Liver (tissue), 10 donors: Measurements from ENCODE around the gene LILRA5. TPM values are rescaled to one million over a fixed set of nuclear protein-coding genes. Genes with fewer than 3 reads are reported as not detected.

Experiments
- DNase-seq: peaks from one replicate; pipeline ENCODE4 v3.0.0-alpha.2; 2017; ENCODE audit warnings: low spot score
- H3K27ac ChIP-seq, 2 donors: one replicate each; pipeline ENCODE4 v1.7.0; 2013; ENCODE audit warnings: inconsistent platforms in 2 of 2, low read length in 2 of 2, control low read depth in 1 of 2, low read depth in 1 of 2, mild to moderate bottlenecking in 1 of 2
- H3K27me3 ChIP-seq, 4 donors: one replicate each; pipeline versions ENCODE4 v1.6.1 to v1.7.0; 2013; ENCODE audit warnings: low read length in 3 of 4, inconsistent platforms in 1 of 4, mild to moderate bottlenecking in 1 of 4, moderate library complexity in 1 of 4; ENCODE audit not compliant: control insufficient read depth in 4 of 4, insufficient read depth in 4 of 4
- H3K36me3 ChIP-seq, 4 donors: one replicate each; pipeline versions ENCODE4 v1.6.1 to v1.7.0; 2013; ENCODE audit warnings: low read length in 3 of 4, mild to moderate bottlenecking in 3 of 4, low read depth in 1 of 4, moderate library complexity in 1 of 4; ENCODE audit not compliant: control insufficient read depth in 4 of 4, insufficient read depth in 3 of 4
- H3K4me1 ChIP-seq, 4 donors: one replicate each; pipeline versions ENCODE4 v1.6.1 to v1.7.0; 2013; ENCODE audit warnings: low read length in 3 of 4, mild to moderate bottlenecking in 3 of 4, moderate library complexity in 1 of 4; ENCODE audit not compliant: control insufficient read depth in 4 of 4, insufficient read depth in 4 of 4
- H3K4me3 ChIP-seq, 3 donors: one replicate each; pipeline versions ENCODE4 v1.6.1 to v1.7.0; 2013; ENCODE audit warnings: low read length in 3 of 3, control low read depth in 1 of 3, low read depth in 1 of 3, mild to moderate bottlenecking in 1 of 3
- H3K9ac ChIP-seq, 2 donors: one replicate each; pipeline ENCODE4 v1.7.0; 2013; ENCODE audit warnings: low read length in 2 of 2, mild to moderate bottlenecking in 2 of 2, moderate library complexity in 2 of 2, control low read depth in 1 of 2, low read depth in 1 of 2
- H3K9me3 ChIP-seq, 4 donors: one replicate each; pipeline versions ENCODE4 v1.6.1 to v1.7.0; 2013; ENCODE audit warnings: low read length in 3 of 4; ENCODE audit not compliant: control insufficient read depth in 4 of 4
- FOXA2 ChIP-seq: IDR thresholded peaks from 2 replicates; pipeline ENCODE4 v1.6.1; 2016; ENCODE audit warnings: antibody characterized with exemption
- HNF4A ChIP-seq, 2 donors: conservative IDR thresholded peaks; 2 replicates each; pipeline ENCODE4 v1.6.1; 2016; ENCODE audit warnings: antibody characterized with exemption in 2 of 2, mild to moderate bottlenecking in 2 of 2
- SP1 ChIP-seq: IDR thresholded peaks from 2 replicates; pipeline ENCODE4 v1.6.1; 2018; ENCODE audit warnings: antibody characterized with exemption, mild to moderate bottlenecking
- YY1 ChIP-seq: IDR thresholded peaks from 2 replicates; pipeline ENCODE4 v1.6.1; 2016; ENCODE audit warnings: antibody characterized with exemption, mild to moderate bottlenecking
- WGBS: extraction: QIAGEN DNeasy Blood & Tissue Kit; methylation state at CpG from one replicate; pipeline ENCODE4 v1.1.7; 2013; 5-methylcytosine and 5-hydroxymethylcytosine counted together
- polyA plus RNA-seq, 2 donors: library from polyadenylated mRNA; stranded (reverse) in 1 of 2; unstranded in 1 of 2; fragments of 200-250 nt in 1 of 2; fragments of >200 nt in 1 of 2; fragmentation: Nextera tagmentation in 1 of 2; extraction: Ambion mirVana in 1 of 2; gene quantifications; one replicate each; pipeline versions ENCODE4 v1.2.1 to v1.2.3, GENCODE V29; 2013 to 2015
- small RNA-seq: library from RNA; depleted of rRNA; stranded (forward); fragments of <200 nt; gene quantifications from one replicate; pipeline ENCODE3, GENCODE V24; 2014
- total RNA-seq, 2 donors: library from RNA; depleted of rRNA; stranded (reverse); fragments of >200 nt; gene quantifications; one replicate each; pipeline ENCODE4 v1.2.3, GENCODE V29; 2014
- TF ChIP-seq, protein P1 (sequence below): IDR thresholded peaks from 2 replicates; pipeline ENCODE4 v1.6.1; 2016; ENCODE audit warnings: antibody characterized with exemption
- donor health status: healthy.
- donor health status: healthy.
- donor health status: healthy.
- donor health status: healthy.
- donor health status: healthy.

LILRA5 gene
- total and polyA plus RNA-seq, 4 donors, result 0.58 to 8.7 (median 4.6) TPM

DNA sequence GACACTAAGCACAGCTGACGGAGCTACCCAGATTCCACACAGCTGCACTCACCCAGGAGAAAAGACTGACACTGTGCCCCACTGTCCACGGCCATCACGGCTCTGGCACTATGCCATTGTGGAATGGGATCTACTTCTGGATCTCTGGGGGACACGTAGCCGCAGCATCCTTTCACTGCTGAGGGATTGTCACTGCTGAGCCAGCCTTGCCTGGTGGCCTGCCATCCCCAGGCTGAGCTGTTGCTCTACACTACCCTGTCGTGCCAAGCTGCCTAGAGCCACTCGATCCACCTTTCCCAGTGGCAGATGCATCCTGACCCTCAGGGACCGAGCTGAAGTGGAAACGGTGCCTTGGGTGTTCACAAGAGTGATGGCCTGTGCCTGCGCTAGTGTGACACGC, 50.9 kb downstream of the LILRA5 start:
- Histone ChIP-seq H3K9ac (no peak overlapping the region), H3K9me3 (no peaks in the 10 kb centered on the region), H3K27me3 (peaks cover 0 to 2% (median 0%) of the 10 kb centered on the region in 4 donors), H3K36me3 (no peaks in the 10 kb centered on the region), H3K27ac (no peak overlapping the region), H3K4me1 (no peaks in the 10 kb centered on the region), H3K4me3 (no peak overlapping the region)
- no peak for DNase-seq
- no peak for TF ChIP-seq FOXA2
- WGBS, result 73% methylated on average over 11 of the region's 11 CpGs

GRCh38 chr19:54257116-54257480, 55.9 kb downstream of the LILRA5 start, which contains the start of gene LILRB5:
Gene LILRB5, minus strand, starts transcription at chr19:54257273. Its CDS starts 80 bp downstream, at chr19:54257193.
- no peaks in the 10 kb centered on the region for H3K36me3 ChIP-seq
- no peak within 1 kb of the TSS for H3K27ac ChIP-seq
- no peaks in the 10 kb centered on the region for H3K4me1 ChIP-seq
- DNase-seq, result no peak
- TF ChIP-seq SP1 (no peak), YY1 (no peak), FOXA2 (no peak), HNF4A (conservative IDR thresholded peaks at IDR 0.05) (no peak)
- TF ChIP-seq, protein P1, sequence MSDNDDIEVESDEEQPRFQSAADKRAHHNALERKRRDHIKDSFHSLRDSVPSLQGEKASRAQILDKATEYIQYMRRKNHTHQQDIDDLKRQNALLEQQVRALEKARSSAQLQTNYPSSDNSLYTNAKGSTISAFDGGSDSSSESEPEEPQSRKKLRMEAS, result no peak
- H3K9me3 ChIP-seq, result no peaks in the 10 kb centered on the region
- 61% methylated on average over 9 of the region's 9 CpGs for WGBS
- H3K4me3 ChIP-seq, result no peak within 1 kb of the TSS
- no peaks in the 10 kb centered on the region for H3K27me3 ChIP-seq
- no peak within 1 kb of the TSS for H3K9ac ChIP-seq

Small RNA genes within 50 kb of the gene (small RNA-seq; reads per million reads assigned to genes)
- gene AC245884.12, result not detected
- gene MIR4752, result not detected
- not detected for gene RNU6-1307P

Other genes starting within 250 kb of the LILRA5 start
- gene VSTM1, start 249.3 kb downstream of the LILRA5 start, total RNA-seq, result 1 to 10 TPM in 1 of 2 donors, not detected in 1; 1.3 TPM
- under 1 TPM in 1 of 2 donors, not detected in 1; 0.07 TPM for gene VSTM1, start 249.3 kb downstream of the LILRA5 start, polyA plus RNA-seq
- gene TARM1, start 231.8 kb downstream of the LILRA5 start, total RNA-seq, result not detected
- not detected for gene TARM1, start 231.8 kb downstream of the LILRA5 start, polyA plus RNA-seq
- 1 to 10 TPM in 1 of 2 donors, under 1 TPM in 1; 0.65 to 1.0 TPM for gene OSCAR, start 212.4 kb downstream of the LILRA5 start, total RNA-seq
- 1 to 10 TPM in 1 of 2 donors, under 1 TPM in 1; 0.60 to 2.0 TPM for gene OSCAR, start 212.4 kb downstream of the LILRA5 start, polyA plus RNA-seq
- gene NDUFA3, start 210.3 kb downstream of the LILRA5 start, total RNA-seq, result 10 to 100 TPM in 1 of 2 donors, 1 to 10 TPM in 1; 5.9 to 10.6 TPM
- 100 to 1,000 TPM; 126 to 343 TPM for gene NDUFA3, start 210.3 kb downstream of the LILRA5 start, polyA plus RNA-seq
- gene TFPT, start 197.5 kb downstream of the LILRA5 start, total RNA-seq, result 1 to 10 TPM; 2.4 to 4.9 TPM
- gene TFPT, start 197.5 kb downstream of the LILRA5 start, polyA plus RNA-seq, result 1 to 10 TPM; 3.5 to 5.6 TPM
- 10 to 100 TPM; 23.8 to 33.0 TPM for gene PRPF31, start 197.4 kb downstream of the LILRA5 start, total RNA-seq
- 10 to 100 TPM; 25.8 to 31.7 TPM for gene PRPF31, start 197.4 kb downstream of the LILRA5 start, polyA plus RNA-seq
- 10 to 100 TPM in 1 of 2 donors, 1 to 10 TPM in 1; 6.3 to 13.0 TPM for gene CNOT3, start 175.4 kb downstream of the LILRA5 start, total RNA-seq
- gene CNOT3, start 175.4 kb downstream of the LILRA5 start, polyA plus RNA-seq, result 10 to 100 TPM in 1 of 2 donors, 1 to 10 TPM in 1; 3.7 to 11.9 TPM
- gene LENG1, start 153.4 kb downstream of the LILRA5 start, total RNA-seq, result 1 to 10 TPM; 2.6 to 3.0 TPM
- 1 to 10 TPM; 2.8 to 4.4 TPM for gene LENG1, start 153.4 kb downstream of the LILRA5 start, polyA plus RNA-seq
- gene TMC4, start 140.0 kb downstream of the LILRA5 start, total RNA-seq, result 1 to 10 TPM in 1 of 2 donors, under 1 TPM in 1; 0.23 to 1.8 TPM
- 1 to 10 TPM in 1 of 2 donors, under 1 TPM in 1; 0.92 to 2.4 TPM for gene TMC4, start 140.0 kb downstream of the LILRA5 start, polyA plus RNA-seq
- gene MBOAT7, start 123.6 kb downstream of the LILRA5 start, total RNA-seq, result 10 to 100 TPM; 10.3 to 10.6 TPM
- 10 to 100 TPM; 19.3 to 31.5 TPM for gene MBOAT7, start 123.6 kb downstream of the LILRA5 start, polyA plus RNA-seq
- gene TSEN34, start 121.9 kb downstream of the LILRA5 start, total RNA-seq, result 10 to 100 TPM; 21.8 to 37.9 TPM
- 10 to 100 TPM; 15.5 to 27.4 TPM for gene TSEN34, start 121.9 kb downstream of the LILRA5 start, polyA plus RNA-seq
- gene RPS9, start 112.3 kb downstream of the LILRA5 start, total RNA-seq, result 1,000 to 10,000 TPM in 1 of 2 donors, 100 to 1,000 TPM in 1; 745 to 1,462 TPM
- gene RPS9, start 112.3 kb downstream of the LILRA5 start, polyA plus RNA-seq, result 1,000 to 10,000 TPM in 1 of 2 donors, 100 to 1,000 TPM in 1; 290 to 1,080 TPM
- gene LILRB3, start 90.2 kb downstream of the LILRA5 start, total RNA-seq, result 10 to 100 TPM in 1 of 2 donors, 1 to 10 TPM in 1; 2.5 to 10.5 TPM
- gene LILRB3, start 90.2 kb downstream of the LILRA5 start, polyA plus RNA-seq, result 1 to 10 TPM; 2.2 to 4.2 TPM
- 1 to 10 TPM; 1.4 to 2.8 TPM for gene LILRA6, start 70.4 kb downstream of the LILRA5 start, total RNA-seq
- 1 to 10 TPM; 1.0 to 1.9 TPM for gene LILRA6, start 70.4 kb downstream of the LILRA5 start, polyA plus RNA-seq
- gene LILRB5, start 55.9 kb downstream of the LILRA5 start, total RNA-seq, result 1 to 10 TPM; 5.4 to 7.1 TPM
- 10 to 100 TPM in 1 of 2 donors, 1 to 10 TPM in 1; 5.1 to 10.8 TPM for gene LILRB5, start 55.9 kb downstream of the LILRA5 start, polyA plus RNA-seq
- gene LILRB2, start 32.1 kb downstream of the LILRA5 start, total RNA-seq, result 1 to 10 TPM; 4.6 to 5.7 TPM
- gene LILRB2, start 32.1 kb downstream of the LILRA5 start, polyA plus RNA-seq, result 1 to 10 TPM; 2.2 to 6.1 TPM
- under 1 TPM; 0.08 to 0.23 TPM for gene LILRA4, start 26.0 kb upstream of the LILRA5 start, total RNA-seq
- gene LILRA4, start 26.0 kb upstream of the LILRA5 start, polyA plus RNA-seq, result under 1 TPM; 0.06 to 0.33 TPM
- gene LAIR1, start 51.8 kb upstream of the LILRA5 start, total RNA-seq, result 10 to 100 TPM in 1 of 2 donors, 1 to 10 TPM in 1; 4.5 to 16.3 TPM
- 1 to 10 TPM; 1.2 to 5.1 TPM for gene LAIR1, start 51.8 kb upstream of the LILRA5 start, polyA plus RNA-seq
- 1 to 10 TPM in 1 of 2 donors, under 1 TPM in 1; 0.42 to 1.1 TPM for gene TTYH1, start 102.3 kb upstream of the LILRA5 start, total RNA-seq
- under 1 TPM; 0.28 to 0.79 TPM for gene TTYH1, start 102.3 kb upstream of the LILRA5 start, polyA plus RNA-seq
- 10 to 100 TPM; 16.0 to 46.7 TPM for gene LENG8, start 136.0 kb upstream of the LILRA5 start, total RNA-seq
- 10 to 100 TPM in 1 of 2 donors, 1 to 10 TPM in 1; 6.9 to 21.4 TPM for gene LENG8, start 136.0 kb upstream of the LILRA5 start, polyA plus RNA-seq
- gene LENG9, start 150.6 kb upstream of the LILRA5 start, total RNA-seq, result 1 to 10 TPM; 1.3 to 6.9 TPM
- 1 to 10 TPM in 1 of 2 donors, under 1 TPM in 1; 0.19 to 2.6 TPM for gene LENG9, start 150.6 kb upstream of the LILRA5 start, polyA plus RNA-seq
- gene CDC42EP5, start 160.1 kb upstream of the LILRA5 start, total RNA-seq, result under 1 TPM; 0.28 to 0.84 TPM
- gene CDC42EP5, start 160.1 kb upstream of the LILRA5 start, polyA plus RNA-seq, result 1 to 10 TPM in 1 of 2 donors, not detected in 1; 2.2 TPM
- under 1 TPM in 1 of 2 donors, not detected in 1; 0.19 TPM for gene LAIR2, start 189.7 kb upstream of the LILRA5 start, total RNA-seq
- under 1 TPM in 1 of 2 donors, not detected in 1; 0.24 TPM for gene LAIR2, start 189.7 kb upstream of the LILRA5 start, polyA plus RNA-seq